ENCODE results near the gene LUC7L3. TPM values are rescaled to one million over a fixed set of nuclear protein-coding genes. Genes with fewer than 3 reads are reported as not detected.
A peak's percentile ranks its signal among the peaks of the same experiment; 100 is the strongest.
"Not testable (repeated sequence)": the region's sequence is repeated elsewhere in the genome, so short reads cannot be mapped to it uniquely, and the experiment has no call there.

LUC7L3 gene
- total RNA-seq = 115 and 134 TPM in 2 replicates

- Mint-ChIP-seq H3K27me3 (ENCODE audit: low read depth) (no peaks in the 10 kb centered on the region), H3K4me3 (ENCODE audit: low read depth) (peak within 1 kb of the TSS; percentile 94), H3K27ac (peak within 1 kb of the TSS; percentile 99), H3K4me1 (ENCODE audit: low read depth) (peaks cover 14% of the 10 kb centered on the region), H3K36me3 (ENCODE audit: low read depth) (peaks cover 30% of the 10 kb centered on the region), H3K9me3 (no peaks in the 10 kb centered on the region)
- peak; percentile 94 for DNase-seq (ENCODE audit: low spot score)
- intact Hi-C loops (cut with micrococcal nuclease) = loop anchor here (1.0 kb wide), 1 partner anchor 11 kb away; no protein-coding TSS in a partner anchor
Observed at GRCh38 chr17:50719144-50719923, at the start of gene LUC7L3. Gene LUC7L3 (plus strand): TSS chr17:50719603. CDS start chr17:50719733, 130 bp downstream.

- no peaks in the 10 kb centered on the region for H3K4me1 Mint-ChIP-seq (ENCODE audit: low read depth)
- no peak for DNase-seq (ENCODE audit: low spot score)
- no peak overlapping the region for H3K27ac Mint-ChIP-seq
- H3K9me3 Mint-ChIP-seq = no peaks in the 10 kb centered on the region
- H3K27me3 Mint-ChIP-seq (ENCODE audit: low read depth) = no peaks in the 10 kb centered on the region
- no peak overlapping the region for H3K4me3 Mint-ChIP-seq (ENCODE audit: low read depth)
- intact Hi-C loops (cut with micrococcal nuclease) = no loop called here
- H3K36me3 Mint-ChIP-seq (ENCODE audit: low read depth) = no peaks in the 10 kb centered on the region
Observed at GRCh38 chr17:50672071-50672470, 47.3 kb upstream of the LUC7L3 start.

GRCh38 chr17:50672831-50673551, 46.4 kb upstream of the LUC7L3 start:
- DNase-seq (ENCODE audit: low spot score) = no peak
- no peaks in the 10 kb centered on the region for H3K9me3 Mint-ChIP-seq
- no peaks in the 10 kb centered on the region for H3K4me1 Mint-ChIP-seq (ENCODE audit: low read depth)
- H3K27ac Mint-ChIP-seq = no peak overlapping the region
- no peak overlapping the region for H3K4me3 Mint-ChIP-seq (ENCODE audit: low read depth)
- H3K27me3 Mint-ChIP-seq (ENCODE audit: low read depth) = peaks cover 2% of the 10 kb centered on the region
- no peaks in the 10 kb centered on the region for H3K36me3 Mint-ChIP-seq (ENCODE audit: low read depth)
- intact Hi-C loops (cut with micrococcal nuclease) = no loop called here

GRCh38 chr17:50675190-50675589, 44.2 kb upstream of the LUC7L3 start:
- no peaks in the 10 kb centered on the region for H3K9me3 Mint-ChIP-seq
- no peaks in the 10 kb centered on the region for H3K36me3 Mint-ChIP-seq (ENCODE audit: low read depth)
- H3K4me1 Mint-ChIP-seq (ENCODE audit: low read depth) = no peaks in the 10 kb centered on the region
- DNase-seq (ENCODE audit: low spot score) = no peak
- intact Hi-C loops (cut with micrococcal nuclease) = no loop called here
- H3K27ac Mint-ChIP-seq = no peak overlapping the region
- H3K4me3 Mint-ChIP-seq (ENCODE audit: low read depth) = no peak overlapping the region
- H3K27me3 Mint-ChIP-seq (ENCODE audit: low read depth) = peaks cover 12% of the 10 kb centered on the region

GRCh38 chr17:50675627-50676026, 43.8 kb upstream of the LUC7L3 start:
- Mint-ChIP-seq H3K27ac (no peak overlapping the region), H3K4me3 (ENCODE audit: low read depth) (no peak overlapping the region), H3K36me3 (ENCODE audit: low read depth) (no peaks in the 10 kb centered on the region), H3K4me1 (ENCODE audit: low read depth) (no peaks in the 10 kb centered on the region), H3K9me3 (no peaks in the 10 kb centered on the region), H3K27me3 (ENCODE audit: low read depth) (peaks cover 15% of the 10 kb centered on the region)
- no peak for DNase-seq (ENCODE audit: low spot score)
- intact Hi-C loops (cut with micrococcal nuclease) = no loop called here

GRCh38 chr17:50676065-50676975, 43.1 kb upstream of the LUC7L3 start:
- Mint-ChIP-seq H3K36me3 (ENCODE audit: low read depth) (no peaks in the 10 kb centered on the region), H3K4me1 (ENCODE audit: low read depth) (peaks cover 3% of the 10 kb centered on the region), H3K27ac (no peak overlapping the region), H3K4me3 (ENCODE audit: low read depth) (no peak overlapping the region), H3K9me3 (no peaks in the 10 kb centered on the region), H3K27me3 (ENCODE audit: low read depth) (peaks cover 21% of the 10 kb centered on the region)
- DNase-seq (ENCODE audit: low spot score) = no peak
- intact Hi-C loops (cut with micrococcal nuclease) = no loop called here

- H3K36me3 Mint-ChIP-seq (ENCODE audit: low read depth) = no peaks in the 10 kb centered on the region
- peaks cover 34% of the 10 kb centered on the region for H3K27me3 Mint-ChIP-seq (ENCODE audit: low read depth)
- peaks cover 4% of the 10 kb centered on the region for H3K4me1 Mint-ChIP-seq (ENCODE audit: low read depth)
- H3K27ac Mint-ChIP-seq = no peak overlapping the region
- intact Hi-C loops (cut with micrococcal nuclease) = no loop called here
- DNase-seq (ENCODE audit: low spot score) = no peak
- H3K4me3 Mint-ChIP-seq (ENCODE audit: low read depth) = no peak overlapping the region
- no peaks in the 10 kb centered on the region for H3K9me3 Mint-ChIP-seq
Observed at GRCh38 chr17:50677851-50678375, 41.5 kb upstream of the LUC7L3 start.

- Mint-ChIP-seq H3K27me3 (ENCODE audit: low read depth) (peaks cover 34% of the 10 kb centered on the region), H3K9me3 (no peaks in the 10 kb centered on the region), H3K4me3 (ENCODE audit: low read depth) (no peak overlapping the region), H3K36me3 (ENCODE audit: low read depth) (no peaks in the 10 kb centered on the region), H3K27ac (no peak overlapping the region), H3K4me1 (ENCODE audit: low read depth) (peaks cover 4% of the 10 kb centered on the region)
- DNase-seq (ENCODE audit: low spot score) = no peak
- intact Hi-C loops (cut with micrococcal nuclease) = no loop called here
Observed at GRCh38 chr17:50679008-50679544, 40.3 kb upstream of the LUC7L3 start.

GRCh38 chr17:50680126-50680525, 39.3 kb upstream of the LUC7L3 start:
- H3K27ac Mint-ChIP-seq = no peak overlapping the region
- H3K9me3 Mint-ChIP-seq = no peaks in the 10 kb centered on the region
- peaks cover 34% of the 10 kb centered on the region for H3K27me3 Mint-ChIP-seq (ENCODE audit: low read depth)
- no peak for DNase-seq (ENCODE audit: low spot score)
- intact Hi-C loops (cut with micrococcal nuclease) = no loop called here
- H3K4me1 Mint-ChIP-seq (ENCODE audit: low read depth) = peaks cover 4% of the 10 kb centered on the region
- no peaks in the 10 kb centered on the region for H3K36me3 Mint-ChIP-seq (ENCODE audit: low read depth)
- H3K4me3 Mint-ChIP-seq (ENCODE audit: low read depth) = no peak overlapping the region

- DNase-seq (ENCODE audit: low spot score); H3K36me3 Mint-ChIP-seq (ENCODE audit: low read depth); H3K27ac Mint-ChIP-seq; H3K4me3 Mint-ChIP-seq (ENCODE audit: low read depth); intact Hi-C loops (cut with micrococcal nuclease); H3K4me1 Mint-ChIP-seq (ENCODE audit: low read depth); H3K9me3 Mint-ChIP-seq: not testable (repeated sequence)
- peaks cover 34% of the 10 kb centered on the region for H3K27me3 Mint-ChIP-seq (ENCODE audit: low read depth)
Observed at GRCh38 chr17:50680543-50681262, 38.7 kb upstream of the LUC7L3 start.

GRCh38 chr17:50681263-50682200, 37.9 kb upstream of the LUC7L3 start:
- Mint-ChIP-seq H3K27me3 (ENCODE audit: low read depth) (peaks cover 34% of the 10 kb centered on the region), H3K36me3 (ENCODE audit: low read depth) (no peaks in the 10 kb centered on the region), H3K4me3 (ENCODE audit: low read depth) (no peak overlapping the region), H3K27ac (no peak overlapping the region), H3K4me1 (ENCODE audit: low read depth) (peaks cover 4% of the 10 kb centered on the region), H3K9me3 (no peaks in the 10 kb centered on the region)
- intact Hi-C loops (cut with micrococcal nuclease) = no loop called here
- no peak for DNase-seq (ENCODE audit: low spot score)
